Putamen (tissue), 1 donor: ENCODE results near the gene TOP3B.

Source experiments
- DNase-seq: peaks from one replicate; pipeline ENCODE4 v3.0.0-alpha.2; 2016; ENCODE audit warnings: low spot score

Gene TOP3B

DNA sequence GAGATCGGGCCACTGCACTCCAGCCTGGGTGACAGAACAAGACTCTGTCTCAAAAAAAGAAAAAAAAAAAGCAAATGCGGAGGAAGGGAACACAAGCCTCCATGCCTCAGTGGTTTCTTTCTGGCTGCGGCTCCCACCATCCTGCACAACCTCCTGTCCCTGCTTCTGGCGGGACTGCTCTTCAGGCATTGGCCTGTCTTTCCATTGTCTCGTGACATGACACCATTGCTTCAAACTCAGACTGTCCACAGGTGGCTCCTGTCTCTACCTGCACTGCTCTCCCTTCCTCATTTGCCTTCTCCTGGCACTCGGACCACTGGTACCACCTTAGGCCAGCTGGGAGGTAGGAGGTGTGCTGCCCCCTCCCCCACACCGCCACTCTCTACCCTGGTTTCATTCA, 19.3 kb downstream of the TOP3B start:
- DNase-seq, result no peak

DNA sequence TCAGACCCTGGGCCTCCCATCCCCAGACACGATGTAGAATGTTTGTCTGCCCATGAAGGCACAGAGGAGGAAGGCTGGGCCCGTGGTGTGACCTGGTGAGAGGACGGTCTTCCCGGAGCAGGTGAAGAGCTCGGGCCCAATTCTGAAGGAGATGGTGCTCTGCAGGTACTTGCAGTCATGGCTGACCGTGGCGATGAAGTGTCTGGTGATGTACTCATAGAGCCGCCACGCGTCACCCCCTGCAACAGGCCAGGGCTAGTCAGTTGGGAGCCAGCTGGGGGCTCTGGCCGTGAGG, 20.0 kb downstream of the TOP3B start:
- no peak for DNase-seq

DNA sequence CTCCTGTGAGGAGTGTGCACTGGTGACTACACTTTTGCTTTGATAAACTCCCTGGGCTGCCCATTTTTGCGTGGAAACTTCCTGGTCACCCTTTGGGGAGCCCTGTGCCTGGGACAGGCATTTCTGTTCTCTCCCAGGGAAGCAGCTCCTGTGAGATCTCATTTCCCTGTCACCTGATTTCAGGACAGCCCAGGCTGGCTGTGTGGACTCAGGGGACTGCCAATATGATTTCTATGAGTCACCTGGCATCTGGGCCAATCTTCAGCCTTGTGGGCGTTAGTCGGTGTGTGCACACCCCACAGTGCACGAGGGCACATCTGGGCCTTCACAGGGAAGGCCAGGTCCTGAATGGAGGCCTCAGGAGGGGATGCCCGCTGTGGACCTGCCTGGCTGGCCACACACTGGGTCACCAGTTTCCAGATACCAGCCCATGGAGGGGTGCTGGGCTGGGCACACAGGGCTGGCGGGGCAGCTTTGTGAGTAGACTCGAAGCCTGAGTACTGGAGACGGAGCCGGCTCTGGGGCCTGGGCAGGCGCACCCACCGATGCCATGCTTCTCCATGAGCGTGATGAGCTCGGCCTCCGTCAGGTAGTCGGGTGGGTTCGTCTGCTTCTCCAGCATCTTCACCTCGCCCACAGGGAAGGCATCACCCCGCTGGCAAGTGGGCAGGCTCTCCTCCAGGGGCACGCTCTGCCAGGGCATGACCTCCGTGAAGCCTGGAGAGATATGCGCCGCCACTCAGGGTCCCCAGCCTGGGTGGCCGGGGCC, 20.5 kb downstream of the TOP3B start:
- DNase-seq, result no peak

DNA sequence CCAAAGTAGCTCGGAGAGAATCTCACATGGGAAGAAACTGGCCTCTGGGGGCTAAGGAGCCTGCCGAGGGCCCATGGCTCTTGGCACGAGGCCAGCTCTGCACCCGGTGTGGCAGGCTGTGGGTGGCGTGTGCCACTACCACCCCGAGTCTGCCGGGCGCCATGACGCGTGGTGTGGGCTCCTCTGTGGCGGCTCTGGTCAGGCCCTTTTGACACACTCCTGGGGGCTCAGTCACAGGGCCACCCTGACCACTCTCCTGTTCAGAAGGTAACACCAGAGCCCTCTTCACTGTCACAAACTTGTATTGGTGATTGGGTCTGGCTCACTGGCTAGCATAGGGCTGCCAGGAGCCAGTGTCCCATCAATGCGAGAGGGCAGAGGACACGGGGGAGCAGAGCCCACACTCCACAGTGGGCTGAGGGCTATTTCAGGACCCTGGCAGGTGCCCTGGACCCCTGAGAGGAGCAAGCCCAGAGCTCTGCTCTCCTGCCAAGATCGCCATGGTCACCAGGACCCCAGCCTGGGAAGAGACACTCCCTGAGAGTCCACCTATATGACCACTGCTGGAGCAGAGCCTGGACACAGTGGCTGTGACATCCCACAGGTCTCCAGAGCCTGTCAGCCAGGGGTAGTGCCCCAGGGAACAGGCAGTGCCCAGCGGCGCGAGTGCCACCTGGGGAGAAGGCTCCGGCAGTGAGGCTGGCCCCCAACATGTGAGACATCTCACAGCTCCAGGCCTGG, 21.3 kb downstream of the TOP3B start:
- no peak for DNase-seq

DNA sequence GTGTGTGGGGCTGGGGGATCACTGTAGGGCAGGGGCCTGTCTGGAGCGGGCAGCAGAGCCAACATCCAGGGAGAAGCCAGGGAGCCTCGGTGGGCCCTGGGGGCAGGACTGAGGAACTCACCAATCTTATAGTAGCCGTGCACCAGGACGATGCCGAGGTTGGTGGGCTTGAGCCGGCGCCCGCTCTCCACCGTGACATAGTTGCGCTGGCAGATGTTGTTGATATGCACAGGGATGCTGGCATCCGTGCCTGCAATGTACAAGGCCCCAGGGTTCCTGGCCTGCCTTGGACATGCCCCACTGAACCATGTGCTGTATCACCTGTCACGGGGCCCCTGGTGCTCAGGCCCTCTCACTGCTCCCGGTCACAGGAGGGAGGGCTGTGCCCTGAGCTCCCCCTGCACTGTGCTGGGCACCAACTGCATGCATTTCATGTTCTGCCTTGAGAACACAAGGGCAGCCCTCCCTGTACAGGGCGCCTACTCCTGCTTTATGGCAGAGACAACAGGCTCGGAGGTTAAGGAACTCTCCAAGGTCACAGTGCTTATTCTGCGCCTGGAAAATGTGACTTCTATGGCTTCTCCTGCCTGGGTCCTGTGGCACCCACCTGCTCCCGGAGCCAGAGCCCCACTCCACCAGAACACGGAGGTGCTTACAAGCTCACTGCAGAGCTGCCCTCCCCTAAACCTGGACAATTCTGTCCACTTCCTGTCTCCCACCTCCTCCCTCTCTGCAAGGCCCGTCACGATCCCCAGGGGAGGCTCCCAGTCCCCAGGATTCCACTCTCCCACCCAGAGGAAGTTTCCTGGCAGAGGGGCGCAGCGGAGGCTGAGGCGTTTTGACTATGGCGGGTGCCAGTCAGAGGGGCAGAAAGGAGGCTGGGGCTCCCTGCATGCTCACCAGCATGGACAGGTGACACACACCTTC, 22.1 kb downstream of the TOP3B start:
- no peak for DNase-seq

DNA sequence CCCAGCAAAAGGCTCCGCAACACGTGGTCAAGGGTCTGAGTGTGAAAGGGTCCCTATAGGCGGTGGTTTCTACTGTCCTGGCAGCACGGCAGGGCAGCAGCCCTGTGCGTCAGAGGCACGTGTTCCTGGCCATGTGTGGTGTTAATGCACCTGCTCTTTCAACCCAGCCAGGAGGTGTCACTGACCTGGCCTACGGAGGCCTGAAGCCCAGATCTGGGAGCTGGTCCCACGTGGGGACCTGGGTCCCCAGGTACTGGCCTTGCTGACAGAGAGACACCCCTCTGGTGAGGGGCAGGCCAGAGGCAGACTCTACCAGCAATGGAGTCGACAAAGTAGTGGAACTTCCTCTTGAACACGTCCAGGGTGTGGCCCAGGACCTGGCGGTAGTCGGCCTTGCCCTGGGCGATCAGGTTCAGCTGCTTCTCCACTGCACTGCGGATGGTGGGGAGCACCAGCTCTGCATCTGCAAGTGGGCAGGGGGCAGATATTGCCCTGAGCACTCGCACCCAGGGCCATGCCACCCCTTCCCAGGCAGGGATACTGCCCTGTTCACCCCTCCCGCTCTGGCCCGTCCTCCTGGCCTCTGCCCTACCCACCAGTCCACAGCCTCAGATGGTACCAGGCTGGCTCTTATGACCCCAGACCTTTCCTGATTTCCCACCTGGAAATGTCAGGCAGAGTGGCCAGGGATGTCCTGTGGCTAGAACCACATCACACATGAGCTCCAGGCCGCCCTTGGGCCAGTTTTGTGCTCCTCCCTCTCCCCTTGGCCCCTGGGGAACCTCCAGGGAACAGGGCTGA, 23.1 kb downstream of the TOP3B start:
- no peak for DNase-seq

DNA sequence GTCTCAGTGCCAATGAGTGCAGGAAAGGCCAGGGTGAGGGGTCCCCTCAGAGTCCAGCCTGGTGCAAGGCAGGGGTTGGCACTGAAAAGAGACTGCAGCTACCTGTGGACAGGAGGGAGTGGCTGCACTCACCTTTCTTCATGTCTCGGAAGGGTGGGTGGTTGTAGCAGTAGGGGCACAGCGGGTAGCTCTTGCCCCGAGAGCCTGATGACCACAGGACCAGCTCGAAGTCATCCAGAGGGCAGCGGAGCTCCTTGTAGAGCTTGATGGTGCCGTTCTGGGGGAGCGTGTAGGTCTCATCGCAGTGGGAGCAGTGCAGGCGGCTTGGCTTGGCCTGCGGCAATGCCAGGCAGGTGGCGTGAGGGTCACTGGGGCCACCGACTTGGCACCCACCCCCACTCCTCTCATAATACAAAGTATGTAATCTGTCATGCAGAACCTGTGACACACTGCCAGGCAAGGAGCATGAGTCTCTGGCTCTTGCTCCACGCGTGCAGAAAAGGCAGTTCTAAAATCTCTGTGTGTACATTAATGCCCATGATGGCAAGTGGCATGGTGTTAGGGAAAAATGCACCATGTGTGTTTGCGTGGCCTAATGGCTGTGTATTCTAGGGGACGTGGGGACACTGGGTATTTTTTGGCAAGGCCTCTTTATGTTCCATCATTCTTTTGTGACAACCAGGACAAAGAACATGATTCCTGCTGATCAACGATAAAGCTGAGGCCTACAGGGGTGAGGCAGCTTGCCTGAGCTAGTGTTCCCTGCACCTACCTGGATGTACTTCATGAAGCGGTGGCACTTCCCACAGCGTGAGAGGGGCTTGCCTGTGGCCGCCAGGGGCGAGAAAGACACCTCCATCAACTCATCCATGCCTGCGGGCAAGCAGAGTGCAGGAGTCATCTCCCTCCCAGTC, 24.0 kb downstream of the TOP3B start:
- DNase-seq, result no peak

DNA sequence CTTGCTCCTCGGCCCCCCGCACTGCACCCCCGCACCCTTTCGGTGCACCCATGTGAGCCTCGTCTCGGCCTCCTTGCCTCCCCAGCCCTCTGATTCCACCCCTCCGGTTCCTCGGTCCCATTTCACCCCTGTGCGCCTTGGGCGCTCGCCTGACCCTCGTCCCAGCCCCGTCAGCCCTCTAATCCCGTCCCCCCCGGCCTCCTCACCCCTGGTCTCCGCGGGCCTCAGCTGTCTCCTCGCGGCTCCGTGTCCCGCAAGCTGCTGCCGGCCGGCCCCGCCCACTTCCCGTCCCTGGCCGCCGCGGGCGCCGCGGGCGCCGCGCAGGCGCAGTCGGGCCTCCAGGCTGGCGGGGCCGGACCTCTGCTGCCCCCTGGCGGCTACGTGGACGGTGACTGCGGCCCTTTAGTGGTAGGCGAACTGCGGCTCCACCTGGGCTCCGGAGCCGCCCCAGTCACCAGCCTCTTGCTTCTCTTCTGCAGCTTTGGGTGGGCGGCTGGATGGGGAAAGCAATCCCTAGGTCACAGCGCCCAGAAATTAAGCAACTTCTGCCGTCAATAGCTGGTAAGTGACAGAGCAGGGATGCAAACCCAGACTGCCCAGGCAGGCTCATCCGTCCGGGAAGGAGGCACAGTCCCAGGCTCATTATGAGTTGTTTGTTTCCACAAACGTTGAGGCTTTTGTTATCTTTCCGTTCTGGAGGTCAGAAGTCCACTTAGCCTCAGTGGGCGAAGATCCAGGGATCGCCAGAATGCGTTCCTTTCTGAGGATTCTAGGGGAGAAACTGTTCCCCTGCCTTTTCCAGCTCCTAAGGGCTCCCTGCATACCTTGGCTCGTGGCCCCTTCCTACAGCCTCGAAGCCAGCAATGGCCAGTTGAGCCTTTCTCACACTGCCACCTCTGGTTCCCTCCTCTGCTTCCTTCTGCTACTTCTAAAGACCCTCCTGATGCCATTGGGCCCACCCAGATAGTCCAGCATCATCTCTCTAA, 29.7 kb downstream of the TOP3B start, which contains the start of gene PPM1F:
Gene PPM1F, minus strand, starts transcription at position 263 of the 986 bp plus-strand sequence. CDS start 6,800 bp downstream, outside the sequence.
- peak; percentile 76 for DNase-seq

DNA sequence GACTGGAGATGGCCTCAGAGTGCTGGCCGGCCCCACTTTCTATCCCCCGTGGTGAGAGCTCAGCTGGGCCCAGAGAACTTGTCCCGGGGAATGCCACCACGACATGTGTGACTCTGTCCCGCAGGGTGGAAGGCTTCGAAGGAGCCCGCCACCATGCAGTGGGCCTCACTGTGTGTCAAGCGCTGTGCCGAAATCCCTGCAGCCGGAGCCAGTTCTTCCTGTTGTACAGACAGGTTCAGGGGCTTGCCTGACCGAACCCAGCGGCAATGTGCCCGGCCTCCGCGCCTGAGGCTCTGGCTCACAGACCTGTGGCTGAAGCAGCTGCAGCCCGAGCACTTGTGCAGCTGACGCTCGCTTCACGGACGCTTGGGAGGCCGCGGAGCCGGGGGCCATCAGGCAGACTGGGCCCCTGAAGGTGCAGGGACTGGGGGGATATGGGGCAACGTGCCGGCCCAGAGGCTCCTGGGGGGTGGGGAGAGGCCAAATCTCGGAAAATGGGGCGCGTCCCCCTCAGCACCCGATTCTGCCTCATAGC, 30.6 kb downstream of the TOP3B start:
- DNase-seq, result no peak

DNA sequence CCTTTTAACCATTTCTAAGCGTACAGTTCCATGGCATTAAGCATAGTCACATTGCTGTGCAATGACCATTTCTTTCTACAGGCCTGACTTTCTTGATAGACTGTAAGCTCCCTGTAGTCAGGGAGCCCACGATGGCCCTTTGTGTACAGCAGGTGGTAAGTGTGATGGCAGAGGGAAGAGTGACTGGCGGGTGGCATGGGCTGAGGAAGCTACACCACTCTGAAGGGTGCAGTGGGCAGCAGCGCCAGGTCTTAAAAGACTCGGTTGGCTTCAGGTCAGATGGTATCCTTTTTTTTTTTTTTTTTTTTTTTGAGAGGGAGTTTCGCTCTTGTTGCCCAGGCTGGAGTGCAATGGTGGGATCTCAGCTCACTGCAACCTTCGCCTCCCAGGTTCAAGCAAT, 31.5 kb downstream of the TOP3B start:
- DNase-seq, result no peak

DNA sequence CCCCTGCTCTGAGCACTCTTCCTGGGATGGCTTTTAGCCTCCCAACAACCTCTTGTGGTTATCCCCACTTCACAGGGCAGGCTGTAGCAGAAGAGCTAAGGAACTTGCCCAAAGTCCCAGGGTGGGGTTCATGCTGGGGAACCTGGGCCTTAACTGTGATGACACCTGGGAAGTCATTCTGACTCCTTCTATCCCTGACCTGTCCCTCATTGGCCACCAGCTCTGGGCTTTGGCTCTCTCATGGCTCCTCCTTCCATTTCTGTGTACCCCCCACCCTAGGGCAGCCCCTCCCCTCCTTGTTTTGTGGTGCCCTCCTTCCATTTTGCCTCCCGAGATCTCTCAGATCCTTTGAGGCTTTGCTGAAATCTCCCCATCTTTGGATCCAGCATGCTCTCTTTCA, 32.6 kb downstream of the TOP3B start:
- no peak for DNase-seq

DNA sequence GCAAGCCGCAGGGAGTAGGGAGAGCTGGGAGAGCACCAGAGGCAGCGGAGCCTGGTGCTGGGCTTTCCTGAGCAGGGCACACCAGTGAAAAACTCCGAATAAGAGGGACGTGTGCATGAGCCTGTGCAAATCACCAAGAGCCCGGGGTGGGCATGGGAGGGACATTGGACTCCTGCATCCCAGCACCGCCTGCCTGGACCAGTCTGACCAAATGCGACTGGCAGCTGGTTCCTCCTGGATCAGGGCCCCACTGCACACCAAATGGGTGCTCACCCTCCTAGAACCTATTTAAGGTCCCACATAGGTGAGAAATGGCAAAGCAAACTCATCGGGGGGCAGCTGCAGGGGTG, 33.0 kb downstream of the TOP3B start:
- no peak for DNase-seq

DNA sequence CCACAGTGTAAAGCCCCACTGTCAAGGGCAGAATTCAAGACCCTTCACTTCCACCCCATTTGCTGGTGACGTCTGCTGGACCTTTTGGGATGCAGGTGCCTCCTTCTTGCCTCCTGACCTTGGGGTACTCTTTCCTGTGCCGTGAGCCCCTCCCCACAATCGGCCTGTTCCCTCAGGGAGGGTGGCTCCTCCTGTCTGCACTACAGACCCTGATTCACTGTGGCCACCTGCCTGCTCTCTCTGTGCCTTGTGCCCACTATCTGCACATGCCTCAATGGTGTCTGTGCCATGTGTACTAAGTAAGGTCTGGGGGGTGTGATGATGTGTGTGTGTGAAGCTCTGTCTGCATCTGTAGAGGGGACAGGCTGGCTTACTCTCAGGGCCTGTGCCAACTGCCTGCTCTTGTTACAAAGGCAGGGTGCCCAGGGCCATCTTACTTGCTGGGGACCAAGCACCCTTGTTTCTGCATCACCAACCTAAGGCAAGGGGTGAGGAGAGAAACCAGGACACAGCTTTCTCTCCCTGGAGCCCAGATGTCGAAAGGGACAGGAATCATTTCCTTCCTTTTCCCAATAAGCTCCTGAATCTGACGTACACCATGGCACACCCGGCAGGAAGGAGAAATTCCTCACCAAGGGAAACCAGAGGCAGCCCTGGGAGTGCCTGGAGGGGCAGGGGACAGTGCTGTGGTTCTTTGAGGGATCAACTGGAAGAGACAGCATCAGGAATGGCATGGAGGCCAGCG, 33.6 kb downstream of the TOP3B start:
- no peak for DNase-seq

DNA sequence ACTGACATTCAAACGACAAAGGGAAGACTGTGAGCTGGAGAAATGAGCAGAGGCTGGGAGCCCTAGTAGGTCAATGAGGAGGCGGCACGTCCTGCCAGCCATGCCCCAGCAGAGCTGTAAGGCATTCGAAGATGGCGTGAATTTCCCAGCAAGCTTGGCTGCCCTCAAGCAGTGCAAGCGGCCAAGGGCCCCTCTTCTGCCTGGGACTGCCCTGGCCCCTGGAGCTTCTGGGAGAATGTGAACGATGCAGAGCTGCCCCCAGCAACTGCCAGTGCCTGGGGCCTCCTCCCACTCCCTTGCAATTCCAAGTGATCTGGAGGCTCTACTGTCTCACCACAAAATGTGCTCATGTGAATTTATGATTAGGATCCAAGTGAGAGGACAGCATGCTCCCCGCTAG, 34.2 kb downstream of the TOP3B start:
- no peak for DNase-seq

DNA sequence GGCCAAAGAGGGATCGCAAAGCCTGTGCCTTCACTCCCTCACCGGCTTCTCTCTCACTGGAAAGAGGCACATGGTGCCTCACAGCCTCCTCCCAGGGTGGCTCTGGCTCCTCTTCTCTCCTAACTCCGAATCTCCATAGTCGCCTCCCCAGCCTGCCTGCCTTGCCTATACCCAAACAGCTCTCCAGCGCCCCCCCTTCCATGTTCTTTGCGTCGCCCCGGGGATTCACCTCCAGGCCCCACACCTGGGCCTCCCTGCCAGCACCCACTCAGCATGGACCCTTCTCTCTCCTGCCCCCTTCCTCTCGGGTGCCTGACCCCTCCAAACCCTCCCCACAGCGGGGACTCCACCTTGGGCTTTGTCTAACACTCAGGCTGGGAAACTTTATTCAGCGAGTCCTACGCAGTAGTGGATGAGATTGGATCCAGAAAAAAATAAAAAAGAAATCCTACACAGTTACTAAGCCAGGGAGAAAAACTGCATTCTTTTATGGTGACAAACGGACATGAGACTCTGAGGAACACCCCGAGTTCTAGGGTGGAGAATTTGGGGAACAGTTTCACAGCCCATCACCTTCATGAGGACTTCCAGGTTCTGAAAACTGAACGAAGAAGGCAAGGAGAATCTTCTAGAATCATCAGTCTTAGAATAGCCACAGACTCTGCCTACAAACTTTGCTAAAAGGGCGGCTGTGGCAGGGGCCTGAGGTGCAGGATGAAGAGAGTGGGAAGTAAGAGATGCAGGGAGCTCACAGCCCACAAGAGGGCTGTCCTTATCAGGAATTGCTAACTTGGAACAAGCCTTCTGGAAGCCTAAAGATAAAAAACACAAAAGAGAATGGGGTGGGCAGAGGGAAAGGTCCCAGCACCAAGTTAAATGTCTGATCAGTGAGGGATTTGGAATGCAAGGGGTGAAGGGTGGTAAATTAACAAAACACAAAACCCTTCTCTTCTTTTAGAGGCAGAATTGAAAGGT, 35.3 kb downstream of the TOP3B start:
- DNase-seq, result no peak

DNA sequence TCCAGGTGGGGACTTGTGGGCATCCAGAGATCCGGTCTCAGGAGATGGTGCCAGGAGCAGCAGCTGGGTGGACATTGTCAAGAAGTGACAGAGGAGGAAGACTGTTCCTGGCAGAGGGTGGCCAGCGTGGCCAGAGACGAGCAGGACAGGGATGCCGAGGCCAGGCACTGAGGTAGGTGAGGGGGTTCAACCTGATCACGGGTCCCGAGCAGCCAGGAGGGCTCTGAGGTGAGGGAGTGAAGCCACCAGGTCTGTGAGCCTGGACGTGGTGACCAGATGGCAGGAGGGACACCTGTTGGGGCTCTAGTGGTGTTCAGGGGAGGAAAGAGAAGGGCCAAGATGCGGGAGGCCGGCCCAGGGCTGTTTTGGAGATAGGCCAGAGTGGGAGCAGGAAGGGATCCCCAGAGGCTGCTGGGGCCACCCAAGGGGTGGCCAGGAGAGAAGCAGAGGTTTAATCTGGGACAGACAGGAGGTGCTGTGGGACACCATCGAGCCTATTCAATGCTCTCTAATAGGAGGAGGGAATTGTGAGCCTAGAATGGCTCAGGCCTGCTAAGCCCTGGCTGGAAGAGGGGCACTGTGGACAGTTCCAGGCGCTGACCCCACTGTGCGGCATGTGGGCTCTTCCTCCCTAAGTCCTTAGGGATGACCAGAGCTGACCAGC, 36.2 kb downstream of the TOP3B start:
- DNase-seq, result no peak
